Activated B cell treated with CpG ODN at 0.5 μM for 24 hours (primary cell): Measurements from ENCODE around the gene GABARAPL1. TPM values are rescaled to one million over a fixed set of nuclear protein-coding genes. Genes with fewer than 3 reads are reported as not detected.

ENCODE experiments used
- ATAC-seq: fragments of 200-7000 bp; cut with Tn5 transposase; one replicate; pipeline ENCODE4 v1.10.0; 2021; ENCODE audit warnings: low read depth, mild to moderate bottlenecking, moderate library complexity
- CTCF ChIA-PET: fragments of 350-600 bp; sonication (Branson Sonifier 250); formaldehyde crosslinking; loops from one replicate; lab custom pipeline; 2021; ENCODE audit warnings: antibody characterized with exemption; lab: Charles Lee
- POLR2A ChIA-PET: fragments of 350-600 bp; sonication (Branson Sonifier 250); formaldehyde crosslinking; loops from one replicate; lab custom pipeline; 2021; ENCODE audit warnings: antibody characterized with exemption; lab: Charles Lee
- DNase-seq: peaks from one replicate; pipeline ENCODE4 v3.0.0; 2022
- H3K27ac Mint-ChIP-seq: one replicate; pipeline ENCODE4 v1.8.0; 2020; ENCODE audit warnings: mixed read lengths
- H3K27me3 Mint-ChIP-seq: one replicate; pipeline ENCODE4 v1.8.0; 2021; ENCODE audit warnings: mixed read lengths
- H3K36me3 Mint-ChIP-seq: one replicate; pipeline ENCODE4 v1.8.0; 2021; ENCODE audit warnings: low read depth, mixed read lengths
- H3K4me1 Mint-ChIP-seq: one replicate; pipeline ENCODE4 v1.8.0; 2021; ENCODE audit warnings: mixed read lengths
- H3K4me3 Mint-ChIP-seq: one replicate; pipeline ENCODE4 v1.8.0; 2020; ENCODE audit warnings: mild to moderate bottlenecking, mixed read lengths
- H3K9me3 Mint-ChIP-seq: one replicate; pipeline ENCODE4 v1.8.0; 2020; ENCODE audit warnings: mixed read lengths
- intact Hi-C: fragments of 100-400 bp; cut with micrococcal nuclease; formaldehyde crosslinking; loops from one replicate; pipeline ENCODE4 v1.15.1; 2024
- total RNA-seq: library from RNA; stranded (reverse); gene quantifications from 2 replicates; pipeline ENCODE4 v1.2.3, GENCODE V29; 2022
- TF ChIP-seq, protein P1 (sequence below): fragments of 200-600 bp; IDR thresholded peaks from one replicate; pipeline ENCODE4 v1.8.0; 2022; ENCODE audit warnings: antibody characterized with exemption, mild to moderate bottlenecking

GABARAPL1 gene
- total RNA-seq, 1 donor from 2014 or later: 2.1 TPM

DNA sequence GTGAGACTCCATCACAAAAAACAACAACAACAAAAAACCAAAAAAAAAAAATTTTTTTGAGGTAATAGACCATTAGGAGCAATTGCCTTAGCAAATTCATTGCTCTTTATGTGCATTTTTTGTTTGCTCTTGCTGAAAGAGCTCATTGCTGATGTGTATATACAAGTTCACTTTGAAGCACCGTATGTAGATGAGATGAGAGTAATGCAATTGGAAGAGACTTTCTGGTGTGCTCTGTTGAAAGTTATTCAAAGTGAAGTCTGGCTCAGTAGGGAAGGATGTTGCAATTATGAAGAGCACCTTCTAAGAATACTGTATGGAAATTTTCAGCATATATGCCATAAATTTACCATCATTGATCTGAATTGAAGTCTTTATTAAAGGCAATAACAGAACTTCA, 48.2 kb downstream of the GABARAPL1 start:
- Mint-ChIP-seq H3K36me3 (no peaks in the 10 kb centered on the region), H3K4me3 (no peak overlapping the region), H3K27ac (no peak overlapping the region), H3K4me1 (no peaks in the 10 kb centered on the region), H3K9me3 (no peaks in the 10 kb centered on the region), H3K27me3 (peaks cover 11% of the 10 kb centered on the region)
- ChIA-PET CTCF (no interaction called here), POLR2A (no interaction called here)
- DNase-seq (no peak), ATAC-seq (no peak)
- TF ChIP-seq, protein P1, sequence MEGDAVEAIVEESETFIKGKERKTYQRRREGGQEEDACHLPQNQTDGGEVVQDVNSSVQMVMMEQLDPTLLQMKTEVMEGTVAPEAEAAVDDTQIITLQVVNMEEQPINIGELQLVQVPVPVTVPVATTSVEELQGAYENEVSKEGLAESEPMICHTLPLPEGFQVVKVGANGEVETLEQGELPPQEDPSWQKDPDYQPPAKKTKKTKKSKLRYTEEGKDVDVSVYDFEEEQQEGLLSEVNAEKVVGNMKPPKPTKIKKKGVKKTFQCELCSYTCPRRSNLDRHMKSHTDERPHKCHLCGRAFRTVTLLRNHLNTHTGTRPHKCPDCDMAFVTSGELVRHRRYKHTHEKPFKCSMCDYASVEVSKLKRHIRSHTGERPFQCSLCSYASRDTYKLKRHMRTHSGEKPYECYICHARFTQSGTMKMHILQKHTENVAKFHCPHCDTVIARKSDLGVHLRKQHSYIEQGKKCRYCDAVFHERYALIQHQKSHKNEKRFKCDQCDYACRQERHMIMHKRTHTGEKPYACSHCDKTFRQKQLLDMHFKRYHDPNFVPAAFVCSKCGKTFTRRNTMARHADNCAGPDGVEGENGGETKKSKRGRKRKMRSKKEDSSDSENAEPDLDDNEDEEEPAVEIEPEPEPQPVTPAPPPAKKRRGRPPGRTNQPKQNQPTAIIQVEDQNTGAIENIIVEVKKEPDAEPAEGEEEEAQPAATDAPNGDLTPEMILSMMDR: no peak
- intact Hi-C loops: no loop called here

DNA sequence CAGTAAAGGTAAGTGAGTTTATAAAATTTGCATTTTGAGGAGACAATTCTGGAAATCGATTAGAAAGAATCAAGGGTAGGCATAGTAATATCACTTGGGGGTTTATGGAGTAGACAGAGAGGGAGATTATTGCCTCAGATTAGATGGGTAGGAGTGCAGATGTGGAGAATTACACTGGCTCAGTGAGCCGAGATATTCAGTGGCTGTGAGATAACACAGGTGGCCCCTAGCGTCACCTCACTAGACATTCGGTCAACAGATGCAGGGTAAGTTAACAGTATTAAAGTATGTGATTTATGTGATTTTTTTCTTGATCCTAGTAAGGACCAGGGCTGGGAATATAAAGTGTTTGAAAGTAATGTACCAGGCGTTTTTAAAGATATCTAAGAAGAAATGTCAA, 55.4 kb downstream of the GABARAPL1 start:
- Mint-ChIP-seq H3K4me3 (no peak overlapping the region), H3K9me3 (no peaks in the 10 kb centered on the region), H3K27ac (no peak overlapping the region), H3K4me1 (no peaks in the 10 kb centered on the region), H3K27me3 (peaks cover 7% of the 10 kb centered on the region), H3K36me3 (no peaks in the 10 kb centered on the region)
- TF ChIP-seq, protein P1: no peak
- CTCF ChIA-PET: no interaction called here
- ATAC-seq: no peak
- no peak for DNase-seq
- intact Hi-C loops: no loop called here
- POLR2A ChIA-PET: no interaction called here

DNA sequence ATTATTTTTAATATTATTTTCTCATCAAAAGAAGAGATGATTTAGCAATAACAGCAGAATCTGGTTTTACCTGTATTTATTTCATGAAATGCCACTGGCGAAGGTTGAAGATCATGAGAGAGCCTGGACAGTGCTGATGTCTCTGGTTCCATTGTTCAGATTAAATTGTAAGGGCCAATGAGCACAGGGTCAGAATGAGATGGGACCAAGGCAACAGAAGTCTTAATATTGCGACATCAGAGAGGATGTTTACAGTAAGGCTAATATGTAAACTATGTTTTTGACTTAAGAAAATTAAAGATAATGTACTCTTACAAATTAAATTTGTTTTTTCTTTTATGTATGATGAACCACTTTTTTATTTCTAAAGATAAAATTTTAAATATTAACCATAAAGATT, 59.8 kb downstream of the GABARAPL1 start:
- ChIA-PET POLR2A (no interaction called here), CTCF (no interaction called here)
- Mint-ChIP-seq H3K4me1 (no peaks in the 10 kb centered on the region), H3K4me3 (no peak overlapping the region), H3K9me3 (peaks cover 6% of the 10 kb centered on the region), H3K27ac (no peak overlapping the region), H3K36me3 (no peaks in the 10 kb centered on the region), H3K27me3 (peaks cover 8% of the 10 kb centered on the region)
- intact Hi-C loops: no loop called here
- TF ChIP-seq, protein P1: no peak
- no peak for DNase-seq
- no peak for ATAC-seq

Other genes with a start within 250 kb of the GABARAPL1 start
- gene CLEC12A, start 241.5 kb upstream of the GABARAPL1 start, total RNA-seq: 0.22 TPM in 1 of 2 replicates, not detected in the other
- not detected in 2 replicates for gene CLEC1B, start 213.8 kb upstream of the GABARAPL1 start, total RNA-seq
- gene CLEC12B, start 202.2 kb upstream of the GABARAPL1 start, total RNA-seq: not detected in 2 replicates
- gene CLEC9A, start 182.2 kb upstream of the GABARAPL1 start, total RNA-seq: not detected in 2 replicates
- not detected in 2 replicates for gene CLEC1A, start 113.9 kb upstream of the GABARAPL1 start, total RNA-seq
- 0.09 and 0.10 TPM in 2 replicates for gene CLEC7A, start 82.7 kb upstream of the GABARAPL1 start, total RNA-seq
- gene OLR1, start 40.7 kb upstream of the GABARAPL1 start, total RNA-seq: 0.12 TPM in 1 of 2 replicates, not detected in the other
- not detected in 2 replicates for gene TMEM52B, start 33.8 kb upstream of the GABARAPL1 start, total RNA-seq
- gene KLRD1, start 95.0 kb downstream of the GABARAPL1 start, total RNA-seq: 0.24 and 0.27 TPM in 2 replicates
- 0.56 and 0.98 TPM in 2 replicates for gene KLRK1, start 177.2 kb downstream of the GABARAPL1 start, total RNA-seq
- not detected in 2 replicates for gene KLRC4, start 196.9 kb downstream of the GABARAPL1 start, total RNA-seq
- gene KLRC3, start 207.7 kb downstream of the GABARAPL1 start, total RNA-seq: not detected in 2 replicates
- not detected in 2 replicates for gene KLRC2, start 223.1 kb downstream of the GABARAPL1 start, total RNA-seq
- not detected in 2 replicates for gene KLRC1, start 240.5 kb downstream of the GABARAPL1 start, total RNA-seq